Endothelial cell (in vitro differentiated cells): ENCODE data around the gene DYRK1A. TPM values are rescaled to one million over a fixed set of nuclear protein-coding genes. Genes with fewer than 3 reads are reported as not detected.
A peak's percentile ranks its signal among the peaks of the same experiment; 100 is the strongest.

Source experiments
- DNase-seq: peaks from one replicate; pipeline ENCODE4 v3.0.0; 2021; ENCODE audit warnings: low spot score
- H3K27ac Mint-ChIP-seq: one replicate; pipeline ENCODE4 v1.8.0; 2021; ENCODE audit warnings: mixed read lengths, inconsistent platforms; ENCODE audit not compliant: unreplicated experiment
- H3K27me3 Mint-ChIP-seq: one replicate; pipeline ENCODE4 v1.8.0; 2021; ENCODE audit warnings: mild to moderate bottlenecking, moderate library complexity, mixed read lengths, inconsistent platforms; ENCODE audit not compliant: unreplicated experiment
- H3K36me3 Mint-ChIP-seq: one replicate; pipeline ENCODE4 v1.8.0; 2021; ENCODE audit warnings: mild to moderate bottlenecking, low read depth, mixed read lengths, inconsistent platforms; ENCODE audit not compliant: unreplicated experiment
- H3K4me1 Mint-ChIP-seq: one replicate; pipeline ENCODE4 v1.8.0; 2021; ENCODE audit warnings: mild to moderate bottlenecking, mixed read lengths, inconsistent platforms; ENCODE audit not compliant: unreplicated experiment
- H3K4me3 Mint-ChIP-seq: one replicate; pipeline ENCODE4 v1.8.0; 2021; ENCODE audit warnings: mild to moderate bottlenecking, mixed read lengths, inconsistent platforms; ENCODE audit not compliant: unreplicated experiment
- H3K9me3 Mint-ChIP-seq: one replicate; pipeline ENCODE4 v1.8.0; 2021; ENCODE audit warnings: mixed read lengths, inconsistent platforms; ENCODE audit not compliant: unreplicated experiment
- total RNA-seq: library from RNA; stranded (reverse); fragmentation: NEBNext Ultra II Directional; extraction: Animal tissue kit (Norgen Biotek cat#: 25700); gene quantifications from one replicate; pipeline ENCODE4 v1.2.1, GENCODE V29; 2021; ENCODE audit not compliant: unreplicated experiment
- TF ChIP-seq, protein P1 (sequence below): fragments of 200-600 bp; sonication (generic); IDR thresholded peaks from one replicate; pipeline ENCODE4 v1.5.0; 2021; ENCODE audit warnings: antibody characterized with exemption; ENCODE audit not compliant: unreplicated experiment

The DYRK1A gene
- total RNA-seq, 1 donor from 2014 or later = 87.5 TPM

DNA sequence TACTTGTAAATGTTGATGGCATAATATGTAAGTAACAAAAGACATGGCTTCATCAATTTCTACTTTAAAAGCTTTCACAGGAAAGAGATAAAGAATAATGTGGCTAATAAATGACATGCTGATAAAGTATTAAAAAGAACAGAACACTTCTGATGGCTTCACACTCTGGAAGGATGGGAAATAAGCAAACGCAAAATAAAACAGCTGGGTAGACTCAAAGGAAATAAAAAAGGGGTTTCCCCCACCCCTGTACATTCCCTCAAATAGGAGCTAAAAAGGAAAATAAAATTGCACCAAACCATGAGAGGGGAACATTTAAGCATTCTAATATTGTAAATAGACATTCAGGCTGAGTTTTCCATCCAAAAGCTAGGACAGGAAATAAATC lies 27.0 kb upstream of the DYRK1A start:
- Mint-ChIP-seq H3K36me3 (no peaks in the 10 kb centered on the region), H3K27ac (peak overlapping the region; percentile 58), H3K4me1 (peaks cover 19% of the 10 kb centered on the region), H3K27me3 (peaks cover 3% of the 10 kb centered on the region), H3K9me3 (peaks cover 4% of the 10 kb centered on the region), H3K4me3 (no peak overlapping the region)
- TF ChIP-seq, protein P1, sequence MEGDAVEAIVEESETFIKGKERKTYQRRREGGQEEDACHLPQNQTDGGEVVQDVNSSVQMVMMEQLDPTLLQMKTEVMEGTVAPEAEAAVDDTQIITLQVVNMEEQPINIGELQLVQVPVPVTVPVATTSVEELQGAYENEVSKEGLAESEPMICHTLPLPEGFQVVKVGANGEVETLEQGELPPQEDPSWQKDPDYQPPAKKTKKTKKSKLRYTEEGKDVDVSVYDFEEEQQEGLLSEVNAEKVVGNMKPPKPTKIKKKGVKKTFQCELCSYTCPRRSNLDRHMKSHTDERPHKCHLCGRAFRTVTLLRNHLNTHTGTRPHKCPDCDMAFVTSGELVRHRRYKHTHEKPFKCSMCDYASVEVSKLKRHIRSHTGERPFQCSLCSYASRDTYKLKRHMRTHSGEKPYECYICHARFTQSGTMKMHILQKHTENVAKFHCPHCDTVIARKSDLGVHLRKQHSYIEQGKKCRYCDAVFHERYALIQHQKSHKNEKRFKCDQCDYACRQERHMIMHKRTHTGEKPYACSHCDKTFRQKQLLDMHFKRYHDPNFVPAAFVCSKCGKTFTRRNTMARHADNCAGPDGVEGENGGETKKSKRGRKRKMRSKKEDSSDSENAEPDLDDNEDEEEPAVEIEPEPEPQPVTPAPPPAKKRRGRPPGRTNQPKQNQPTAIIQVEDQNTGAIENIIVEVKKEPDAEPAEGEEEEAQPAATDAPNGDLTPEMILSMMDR = no peak
- no peak for DNase-seq

DNA sequence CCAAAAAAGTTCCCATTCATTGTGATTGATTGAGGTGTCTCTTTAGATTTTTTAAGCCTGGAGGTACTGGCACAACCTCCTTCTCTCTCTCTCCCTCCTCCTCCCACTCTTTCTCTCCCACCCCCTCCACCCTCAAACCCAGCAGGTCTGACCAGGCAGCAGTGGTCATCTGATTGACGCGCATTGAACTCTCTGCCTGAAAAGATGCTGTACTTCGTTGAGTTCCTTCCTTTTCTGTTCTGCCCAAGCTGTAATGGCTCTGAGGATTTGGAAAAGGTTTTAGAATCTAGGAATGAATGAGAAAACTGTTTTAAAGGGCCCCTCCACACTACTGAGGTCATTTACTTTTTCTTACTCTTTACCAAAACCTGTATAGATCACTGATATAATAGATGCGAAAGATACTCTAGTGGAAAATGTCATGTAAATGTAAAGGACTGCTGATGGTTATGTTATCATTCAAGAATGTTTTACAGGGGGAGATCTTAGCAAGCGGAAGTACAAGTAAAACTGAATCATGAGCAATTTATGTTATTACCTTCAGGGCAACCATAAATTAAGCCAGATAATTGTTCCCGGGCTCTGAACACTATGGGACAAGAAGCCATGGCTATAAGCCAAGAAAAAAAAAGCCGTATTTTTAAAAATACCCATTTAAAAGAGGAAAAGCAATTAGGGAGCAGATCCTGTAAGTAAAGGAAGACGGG lies 25.2 kb upstream of the DYRK1A start:
- H3K4me3 Mint-ChIP-seq = no peak overlapping the region
- H3K27ac Mint-ChIP-seq = no peak overlapping the region
- peaks cover 4% of the 10 kb centered on the region for H3K9me3 Mint-ChIP-seq
- H3K36me3 Mint-ChIP-seq = no peaks in the 10 kb centered on the region
- peaks cover 3% of the 10 kb centered on the region for H3K27me3 Mint-ChIP-seq
- H3K4me1 Mint-ChIP-seq = peaks cover 19% of the 10 kb centered on the region
- no peak for DNase-seq
- TF ChIP-seq, protein P1 = no peak

DNA sequence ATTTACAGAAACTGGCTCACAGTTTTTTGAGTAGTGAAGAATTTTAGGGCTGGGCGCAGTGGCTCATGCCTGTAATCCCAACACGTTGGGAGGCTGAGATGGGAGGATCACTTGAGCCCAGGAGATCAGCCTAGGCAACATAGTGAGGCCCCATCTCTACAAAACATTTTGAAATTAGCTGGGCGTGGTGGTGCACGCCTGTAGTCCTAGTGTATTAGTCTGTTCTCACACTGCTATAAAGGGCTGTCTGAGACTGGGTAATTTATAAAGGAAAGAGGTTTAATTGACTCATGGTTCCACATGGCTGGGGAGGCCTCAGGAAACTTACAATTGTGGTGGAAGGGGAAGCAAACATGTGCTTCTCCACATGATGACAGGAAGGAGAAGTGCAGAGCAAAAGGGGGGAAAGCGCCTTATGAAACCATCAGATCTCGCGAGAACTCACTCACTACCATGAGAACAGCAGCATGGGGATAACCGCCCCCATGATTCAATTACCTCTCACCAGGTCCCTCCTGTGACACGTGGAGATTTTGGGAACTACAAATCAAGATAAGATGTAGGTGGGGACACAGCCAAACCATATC lies 24.4 kb upstream of the DYRK1A start:
- TF ChIP-seq, protein P1 = no peak
- Mint-ChIP-seq H3K36me3 (no peaks in the 10 kb centered on the region), H3K27ac (no peak overlapping the region), H3K9me3 (peaks cover 4% of the 10 kb centered on the region), H3K27me3 (peaks cover 3% of the 10 kb centered on the region), H3K4me1 (peaks cover 19% of the 10 kb centered on the region), H3K4me3 (no peak overlapping the region)
- no peak for DNase-seq

DNA sequence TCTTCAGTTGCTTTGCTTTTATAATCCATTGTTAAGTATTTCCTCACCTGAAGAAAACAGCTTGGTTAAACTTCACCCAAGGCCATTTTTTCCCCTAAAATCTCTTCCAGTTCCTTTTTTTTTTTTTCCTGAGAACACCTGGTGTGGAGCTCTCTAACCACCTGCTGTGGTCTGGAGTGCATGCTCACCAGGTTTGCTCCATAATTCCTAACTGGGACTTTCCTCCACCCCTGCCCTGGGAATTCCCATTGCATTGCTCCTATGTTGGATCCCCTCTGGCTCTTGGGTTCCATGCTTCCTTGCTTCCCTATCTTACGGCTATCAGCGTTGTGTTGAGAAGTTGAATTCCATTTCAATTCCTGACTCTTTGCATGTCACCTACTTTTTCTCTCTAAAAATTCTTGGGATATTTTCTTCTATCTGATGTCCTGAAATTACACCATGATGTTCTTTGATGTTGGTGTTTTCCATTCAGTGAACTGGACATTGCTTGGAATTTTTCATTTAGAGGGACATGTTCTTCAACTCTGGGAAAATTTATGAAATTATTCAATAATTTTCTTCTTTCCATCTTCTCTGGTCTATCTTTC lies 19.6 kb upstream of the DYRK1A start:
- Mint-ChIP-seq H3K36me3 (peaks cover 5% of the 10 kb centered on the region), H3K9me3 (peaks cover 15% of the 10 kb centered on the region), H3K4me1 (no peaks in the 10 kb centered on the region), H3K4me3 (peak overlapping the region; percentile 5), H3K27me3 (no peaks in the 10 kb centered on the region), H3K27ac (no peak overlapping the region)
- TF ChIP-seq, protein P1 = no peak
- no peak for DNase-seq

DNA sequence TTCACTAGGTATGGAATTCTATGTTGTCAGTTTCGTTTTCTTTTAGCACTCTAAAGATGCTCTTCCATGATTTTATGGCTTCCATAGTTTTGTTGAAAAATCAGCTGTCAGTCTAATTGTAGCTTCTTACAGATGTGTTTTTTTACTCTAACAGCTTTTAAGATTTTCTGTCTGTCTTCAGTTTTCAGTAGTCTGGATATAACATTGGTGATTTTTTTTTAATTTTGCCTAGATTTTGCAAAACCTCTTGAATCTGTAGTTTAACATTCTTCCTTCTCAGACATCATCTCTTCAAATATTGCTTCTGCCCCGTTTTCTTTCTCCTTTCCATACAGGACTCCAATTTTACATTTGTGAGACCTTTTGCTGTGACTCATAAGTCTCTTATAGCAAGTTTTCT lies 17.9 kb upstream of the DYRK1A start:
- H3K4me1 Mint-ChIP-seq = no peaks in the 10 kb centered on the region

More for the DNA sequence above, 17.9 kb upstream of the DYRK1A start:
- Mint-ChIP-seq H3K27me3 (no peaks in the 10 kb centered on the region), H3K36me3 (peaks cover 5% of the 10 kb centered on the region), H3K4me3 (no peak overlapping the region), H3K27ac (no peak overlapping the region), H3K9me3 (peaks cover 11% of the 10 kb centered on the region)
- TF ChIP-seq, protein P1 = no peak
- no peak for DNase-seq
